HG02678 (cell line): ENCODE measurements around the gene WRAP53.
"Not testable (repeated sequence)": the region's sequence is repeated elsewhere in the genome, so short reads cannot be mapped to it uniquely, and the experiment has no call there.

ENCODE experiments used
- ATAC-seq: cut with Tn5 transposase; IDR thresholded peaks from one replicate; pipeline ENCODE4 v1.9.1; 2021; ENCODE audit warnings: mild to moderate bottlenecking, moderate library complexity; ENCODE audit not compliant: unreplicated experiment

The WRAP53 gene

DNA sequence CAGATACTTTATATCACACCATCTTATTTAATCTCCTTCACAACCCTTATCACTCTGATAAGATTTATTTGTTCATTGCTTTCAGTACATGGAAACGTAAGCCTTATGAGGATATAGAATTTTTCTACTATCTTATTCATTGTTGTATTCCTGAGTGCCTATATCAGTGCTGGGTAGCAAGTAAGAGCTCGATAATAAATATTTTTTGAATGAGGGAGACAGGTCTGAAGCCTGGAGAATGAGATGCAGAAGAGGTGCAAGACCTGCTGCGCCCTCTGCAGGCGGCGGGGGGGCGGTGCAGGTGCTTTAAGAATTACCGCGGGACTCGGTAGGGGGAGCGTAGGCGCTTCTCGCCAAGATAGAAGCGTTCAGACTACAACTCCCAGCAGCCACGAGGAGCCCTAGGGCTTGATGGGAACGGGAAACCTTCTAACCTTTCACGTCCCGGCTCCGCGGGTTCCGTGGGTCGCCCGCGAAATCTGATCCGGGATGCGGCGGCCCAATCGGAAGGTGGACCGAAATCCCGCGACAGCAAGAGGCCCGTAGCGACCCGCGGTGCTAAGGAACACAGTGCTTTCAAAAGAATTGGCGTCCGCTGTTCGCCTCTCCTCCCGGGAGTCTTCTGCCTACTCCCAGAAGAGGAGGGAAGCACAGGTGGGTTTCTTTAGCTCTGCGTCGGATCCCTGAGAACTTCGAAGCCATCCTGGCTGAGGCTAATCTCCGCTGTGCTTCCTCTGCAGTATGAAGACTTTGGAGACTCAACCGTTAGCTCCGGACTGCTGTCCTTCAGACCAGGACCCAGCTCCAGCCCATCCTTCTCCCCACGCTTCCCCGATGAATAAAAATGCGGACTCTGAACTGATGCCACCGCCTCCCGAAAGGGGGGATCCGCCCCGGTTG lies at the start of gene WRAP53:
Gene WRAP53, plus strand, starts transcription at position 570 of the 900 bp plus-strand sequence. Its CDS starts 172 bp downstream, at position 742.
- peak; percentile 78 for ATAC-seq

DNA sequence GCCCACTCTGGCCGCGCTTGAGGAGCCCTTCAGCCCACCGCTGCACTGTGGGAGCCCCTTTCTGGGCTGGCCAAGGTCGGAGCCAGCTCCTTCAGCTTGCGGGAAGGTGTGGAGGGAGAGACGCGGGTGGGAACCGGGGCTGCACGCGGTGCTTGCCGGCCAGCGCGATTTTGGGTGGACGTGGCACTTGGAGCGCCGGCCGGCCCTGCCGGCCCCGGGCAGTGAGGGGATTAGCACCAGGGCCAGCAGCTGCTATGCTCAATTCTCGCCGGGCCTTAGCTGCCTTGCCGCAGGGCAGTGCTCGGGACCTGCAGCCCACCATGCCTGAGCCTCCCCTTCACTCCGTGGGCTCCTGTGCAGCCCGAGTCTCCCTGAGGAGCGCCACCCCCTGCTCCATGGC lies 47.5 kb upstream of the WRAP53 start:
- ATAC-seq = no peak

GRCh38 chr17:7641635-7642034 lies 46.6 kb upstream of the WRAP53 start:
- ATAC-seq = not testable (repeated sequence)

- no peak for ATAC-seq
Measured at GRCh38 chr17:7644775-7645174, 43.5 kb upstream of the WRAP53 start.

DNA sequence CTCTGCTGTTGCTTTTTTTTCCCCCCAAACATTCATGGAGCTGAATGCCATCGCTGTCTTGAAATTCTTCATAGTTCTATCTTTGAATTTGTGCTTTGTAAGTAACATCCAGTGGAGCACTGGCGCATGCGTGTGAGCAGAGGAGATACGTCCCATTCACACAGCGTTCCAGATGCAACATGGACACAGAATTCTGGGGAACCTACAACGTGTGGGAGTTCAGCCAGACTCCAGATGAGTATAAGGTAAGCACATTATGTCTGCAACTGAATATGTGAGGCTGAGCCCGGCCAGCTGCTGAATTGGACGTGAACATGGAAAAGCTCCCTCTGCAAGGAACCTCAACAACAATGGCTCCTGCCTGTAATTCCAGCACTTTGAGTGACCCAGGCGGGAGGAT lies 41.8 kb upstream of the WRAP53 start:
- ATAC-seq = no peak

DNA sequence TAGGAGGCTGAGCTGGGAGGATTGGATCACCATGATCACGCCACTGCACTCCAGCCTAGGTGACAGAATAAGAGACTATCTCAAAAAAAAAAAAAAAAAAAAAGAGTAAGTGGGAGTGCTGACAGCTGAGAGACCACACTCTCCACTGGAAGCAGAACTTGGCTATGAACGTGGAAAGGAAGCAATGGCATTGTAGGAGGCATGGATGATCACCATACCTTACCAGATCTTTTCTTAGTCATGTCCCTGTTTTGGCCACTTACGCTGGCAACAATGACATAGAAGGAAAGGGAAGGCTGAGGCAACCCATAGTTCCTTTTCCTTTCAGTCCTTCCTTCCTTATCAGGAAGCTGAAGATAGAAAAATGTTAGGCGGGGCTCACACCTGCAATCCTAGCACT lies 41.3 kb upstream of the WRAP53 start:
- no peak for ATAC-seq

GRCh38 chr17:7650509-7651096 lies 37.7 kb upstream of the WRAP53 start, which contains the start of gene ATP1B2:
ATP1B2 (plus strand) TSS chr17:7650926; CDS start chr17:7651519, 593 bp downstream.
- peak; percentile 39 for ATAC-seq

DNA sequence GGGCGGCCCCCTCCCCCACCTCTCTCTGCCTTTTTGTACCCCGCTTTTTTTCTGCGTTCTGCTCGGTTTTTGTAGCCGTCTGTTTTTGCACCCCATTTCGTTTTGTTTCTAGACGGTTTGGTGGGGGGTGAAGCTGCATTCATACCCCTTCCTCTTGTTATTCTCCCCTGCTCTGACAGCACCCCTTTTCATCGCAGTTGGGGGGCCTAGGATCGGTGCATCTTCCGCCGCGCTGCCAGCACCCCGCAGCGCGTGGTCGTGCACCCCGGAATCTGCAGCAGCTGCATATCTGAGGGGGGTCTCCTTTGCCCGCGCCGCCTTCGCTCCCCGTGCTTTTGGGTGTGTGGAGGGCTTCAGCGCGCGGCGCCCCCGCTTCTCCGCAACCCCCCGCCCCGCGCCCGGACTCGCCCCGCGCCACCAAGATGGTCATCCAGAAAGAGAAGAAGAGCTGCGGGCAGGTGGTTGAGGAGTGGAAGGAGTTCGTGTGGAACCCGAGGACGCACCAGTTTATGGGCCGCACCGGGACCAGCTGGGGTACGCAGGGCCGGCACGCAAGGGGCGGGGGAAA lies 37.1 kb upstream of the WRAP53 start:
- ATAC-seq = no peak

- ATAC-seq = no peak
Measured at GRCh38 chr17:7651665-7652387, 36.5 kb upstream of the WRAP53 start.

GRCh38 chr17:7652388-7653356 lies 35.6 kb upstream of the WRAP53 start:
- no peak for ATAC-seq

- ATAC-seq = no peak
Measured at GRCh38 chr17:7654832-7655540, 33.3 kb upstream of the WRAP53 start.

- no peak for ATAC-seq
Measured at GRCh38 chr17:7655541-7655840, 32.8 kb upstream of the WRAP53 start.

- no peak for ATAC-seq
Measured at GRCh38 chr17:7656958-7657609, 31.2 kb upstream of the WRAP53 start.

GRCh38 chr17:7667656-7668406 lies 20.4 kb upstream of the WRAP53 start:
- ATAC-seq = no peak

DNA sequence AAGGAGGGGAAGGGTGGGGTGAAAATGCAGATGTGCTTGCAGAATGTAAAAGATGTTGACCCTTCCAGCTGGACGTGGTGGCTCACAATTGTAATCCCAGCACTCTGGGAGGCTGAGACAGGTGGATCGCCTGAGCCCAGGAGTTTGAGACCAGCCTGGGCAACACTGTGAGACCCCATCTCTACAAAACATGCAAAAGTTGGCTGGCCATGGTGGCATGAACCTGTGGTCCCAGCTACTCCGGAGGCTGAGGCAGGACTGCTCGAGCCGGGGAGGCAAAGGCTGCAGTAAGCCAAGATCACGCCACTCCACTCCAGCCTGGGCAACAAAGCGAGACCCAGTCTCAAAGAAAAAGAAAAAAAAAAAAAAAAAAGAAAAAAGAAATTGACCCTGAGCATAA lies 19.8 kb upstream of the WRAP53 start:
- ATAC-seq = no peak

DNA sequence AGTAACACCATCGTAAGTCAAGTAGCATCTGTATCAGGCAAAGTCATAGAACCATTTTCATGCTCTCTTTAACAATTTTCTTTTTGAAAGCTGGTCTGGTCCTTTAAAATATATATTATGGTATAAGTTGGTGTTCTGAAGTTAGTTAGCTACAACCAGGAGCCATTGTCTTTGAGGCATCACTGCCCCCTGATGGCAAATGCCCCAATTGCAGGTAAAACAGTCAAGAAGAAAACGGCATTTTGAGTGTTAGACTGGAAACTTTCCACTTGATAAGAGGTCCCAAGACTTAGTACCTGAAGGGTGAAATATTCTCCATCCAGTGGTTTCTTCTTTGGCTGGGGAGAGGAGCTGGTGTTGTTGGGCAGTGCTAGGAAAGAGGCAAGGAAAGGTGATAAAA lies 15.0 kb upstream of the WRAP53 start:
- no peak for ATAC-seq

- no peak for ATAC-seq
Measured at GRCh38 chr17:7674934-7675333, 13.3 kb upstream of the WRAP53 start.

DNA sequence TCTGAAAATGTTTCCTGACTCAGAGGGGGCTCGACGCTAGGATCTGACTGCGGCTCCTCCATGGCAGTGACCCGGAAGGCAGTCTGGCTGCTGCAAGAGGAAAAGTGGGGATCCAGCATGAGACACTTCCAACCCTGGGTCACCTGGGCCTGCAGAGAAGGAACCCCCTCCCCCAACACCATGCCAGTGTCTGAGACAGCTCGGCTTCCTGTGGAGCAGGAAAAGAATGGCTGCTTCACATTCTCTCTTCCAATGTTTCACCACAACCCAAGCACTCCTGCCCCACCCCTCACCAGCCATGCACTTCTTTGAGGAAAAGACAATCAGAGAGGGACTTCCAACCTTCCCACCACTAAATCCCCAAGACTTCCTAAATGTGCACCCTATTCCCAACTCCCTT lies 11.7 kb upstream of the WRAP53 start:
- ATAC-seq = no peak
